Measurements from ENCODE around the gene COL15A1.
A peak's percentile ranks its signal among the peaks of the same experiment; 100 is the strongest.

Gene COL15A1

DNA sequence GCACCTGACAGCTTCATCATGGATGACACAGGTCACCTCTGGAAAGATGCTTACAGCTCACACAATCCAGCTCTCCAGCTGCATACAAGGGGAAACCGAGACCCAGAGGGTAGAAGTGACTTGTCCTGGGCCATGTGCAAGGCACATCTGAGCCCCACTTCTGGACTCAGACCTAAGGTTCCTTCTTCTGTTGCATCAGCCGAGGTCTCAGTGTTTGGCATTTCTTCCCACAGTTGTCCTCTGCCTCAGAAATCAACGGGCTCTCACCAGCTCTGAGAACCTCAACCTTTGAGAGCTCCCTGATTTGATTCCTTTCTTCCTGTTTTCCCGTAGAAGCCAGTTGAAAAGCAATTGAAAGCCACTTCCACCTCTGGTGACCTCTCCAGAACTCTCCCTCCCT lies 38.7 kb upstream of the COL15A1 start:
- Histone ChIP-seq H3K27me3 (replicated peaks) (no peaks in the 10 kb centered on the region), H3K27ac (no peak overlapping the region), H3K36me3 (replicated peaks) (no peaks in the 10 kb centered on the region), H3K4me3 (ENCODE audit: low read depth, low read length) (no peak overlapping the region)
- no peak for DNase-seq
- in situ Hi-C loops (cut with HindIII; ENCODE audit: low pct_ligation_motif_present, low sequenced_read_pairs) = no loop called here
- TF ChIP-seq, protein P1, sequence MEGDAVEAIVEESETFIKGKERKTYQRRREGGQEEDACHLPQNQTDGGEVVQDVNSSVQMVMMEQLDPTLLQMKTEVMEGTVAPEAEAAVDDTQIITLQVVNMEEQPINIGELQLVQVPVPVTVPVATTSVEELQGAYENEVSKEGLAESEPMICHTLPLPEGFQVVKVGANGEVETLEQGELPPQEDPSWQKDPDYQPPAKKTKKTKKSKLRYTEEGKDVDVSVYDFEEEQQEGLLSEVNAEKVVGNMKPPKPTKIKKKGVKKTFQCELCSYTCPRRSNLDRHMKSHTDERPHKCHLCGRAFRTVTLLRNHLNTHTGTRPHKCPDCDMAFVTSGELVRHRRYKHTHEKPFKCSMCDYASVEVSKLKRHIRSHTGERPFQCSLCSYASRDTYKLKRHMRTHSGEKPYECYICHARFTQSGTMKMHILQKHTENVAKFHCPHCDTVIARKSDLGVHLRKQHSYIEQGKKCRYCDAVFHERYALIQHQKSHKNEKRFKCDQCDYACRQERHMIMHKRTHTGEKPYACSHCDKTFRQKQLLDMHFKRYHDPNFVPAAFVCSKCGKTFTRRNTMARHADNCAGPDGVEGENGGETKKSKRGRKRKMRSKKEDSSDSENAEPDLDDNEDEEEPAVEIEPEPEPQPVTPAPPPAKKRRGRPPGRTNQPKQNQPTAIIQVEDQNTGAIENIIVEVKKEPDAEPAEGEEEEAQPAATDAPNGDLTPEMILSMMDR (IDR thresholded peaks at IDR 0.05; ENCODE audit: low read depth, low read length, missing control alignments) = no peak

DNA sequence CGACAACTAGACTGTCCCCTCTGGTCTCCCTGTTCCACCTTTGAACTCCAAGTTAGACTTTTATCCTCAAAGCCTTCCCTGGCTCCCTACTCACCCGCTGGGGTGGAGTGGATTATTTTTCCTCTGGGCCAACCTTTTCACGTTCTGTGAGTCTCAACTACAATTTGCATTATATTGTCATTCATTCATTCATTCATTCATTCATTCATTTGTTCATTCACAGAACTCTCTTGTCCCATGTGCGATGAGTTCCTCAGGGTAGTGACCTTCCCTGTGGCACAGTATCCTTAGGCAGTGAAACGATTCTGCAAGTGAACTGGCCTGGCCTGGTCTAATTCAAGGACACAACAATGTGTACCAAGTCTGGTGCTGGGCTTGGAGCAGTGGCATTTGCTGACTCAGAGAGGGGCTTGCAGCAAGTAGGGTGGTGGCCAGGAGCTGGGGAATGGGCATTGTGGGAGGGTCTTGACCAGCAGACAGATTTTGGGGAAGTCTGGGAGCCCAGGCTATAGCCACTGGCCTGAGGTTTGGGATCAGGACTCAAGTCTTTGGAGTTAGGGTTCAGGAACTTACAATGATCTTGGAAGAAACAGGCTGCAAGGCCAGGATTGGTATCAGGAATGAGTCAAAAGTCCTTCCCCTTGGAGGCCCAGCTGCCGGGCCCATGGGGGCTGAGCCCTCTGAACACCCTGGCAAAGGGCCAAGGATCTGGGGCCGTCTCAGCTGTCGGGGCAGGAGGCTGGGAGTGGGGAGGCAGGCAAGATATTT lies 37.2 kb upstream of the COL15A1 start:
- TF ChIP-seq, protein P1 (IDR thresholded peaks at IDR 0.05; ENCODE audit: low read depth, low read length, missing control alignments) = no peak
- in situ Hi-C loops (cut with HindIII; ENCODE audit: low pct_ligation_motif_present, low sequenced_read_pairs) = no loop called here
- Histone ChIP-seq H3K27ac (peak overlapping the region; percentile 25), H3K27me3 (replicated peaks) (no peaks in the 10 kb centered on the region), H3K4me3 (ENCODE audit: low read depth, low read length) (no peak overlapping the region), H3K36me3 (replicated peaks) (no peaks in the 10 kb centered on the region)
- DNase-seq = peak; percentile 35

DNA sequence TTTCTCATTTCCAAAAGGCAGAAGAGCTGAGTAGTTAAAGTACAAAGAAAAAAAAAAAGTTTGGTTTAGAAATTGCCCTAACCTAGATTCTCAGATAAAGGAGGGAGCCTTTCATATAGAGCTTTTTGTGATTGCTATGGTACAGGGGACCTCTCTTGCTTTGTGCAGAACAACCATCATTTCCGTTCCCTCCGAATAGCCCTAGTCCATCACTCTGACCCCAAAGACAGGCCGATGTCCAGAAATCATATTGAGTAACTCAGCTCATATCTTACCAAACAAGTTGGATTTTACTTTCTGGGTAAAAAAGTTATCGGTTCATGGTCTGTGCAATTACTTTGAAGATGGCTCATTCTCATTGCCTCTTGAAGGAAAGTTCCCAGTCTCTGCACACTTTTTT lies 36.7 kb upstream of the COL15A1 start:
- Histone ChIP-seq H3K4me3 (ENCODE audit: low read depth, low read length) (no peak overlapping the region), H3K36me3 (replicated peaks) (no peaks in the 10 kb centered on the region), H3K27ac (peak overlapping the region; percentile 25), H3K27me3 (replicated peaks) (no peaks in the 10 kb centered on the region)
- in situ Hi-C loops (cut with HindIII; ENCODE audit: low pct_ligation_motif_present, low sequenced_read_pairs) = no loop called here
- TF ChIP-seq, protein P1 (IDR thresholded peaks at IDR 0.05; ENCODE audit: low read depth, low read length, missing control alignments) = no peak
- DNase-seq = no peak

DNA sequence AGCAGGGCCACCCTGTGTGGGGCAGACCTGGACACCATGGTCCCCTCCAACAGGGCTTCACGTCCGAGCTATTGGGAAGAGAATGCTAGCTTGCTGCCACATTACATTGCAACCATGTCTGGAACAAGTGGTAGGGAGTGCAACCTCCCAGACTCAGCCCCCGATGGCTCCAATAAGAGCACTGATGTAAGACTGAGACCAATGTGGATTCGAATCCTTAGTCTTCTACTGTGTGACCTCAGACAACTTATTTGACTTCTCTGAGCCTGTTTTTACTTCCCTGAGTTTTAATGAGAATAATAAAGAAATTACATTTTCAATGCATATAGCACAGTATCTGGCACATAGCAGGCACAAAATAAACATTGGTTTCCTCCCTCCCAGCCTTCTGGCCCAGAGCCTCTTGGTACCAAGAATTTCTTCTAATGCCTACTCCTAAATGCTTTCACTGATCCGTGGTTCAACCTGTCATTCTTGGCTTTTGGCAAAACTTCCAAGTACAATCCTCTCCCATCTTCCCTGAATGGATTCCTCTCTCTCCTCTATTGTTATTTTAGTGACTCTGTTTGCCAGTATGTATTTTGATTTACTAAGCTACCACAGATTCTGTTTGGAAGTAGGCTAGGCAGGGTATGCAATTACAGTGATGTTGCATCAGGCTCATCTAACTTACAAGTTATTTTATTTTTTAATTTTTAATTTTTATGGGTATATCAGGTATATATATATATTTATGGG lies 34.6 kb upstream of the COL15A1 start:
- peak overlapping the region; percentile 75 for H3K27ac ChIP-seq
- H3K27me3 ChIP-seq (replicated peaks) = no peaks in the 10 kb centered on the region
- DNase-seq = peak; percentile 60
- in situ Hi-C loops (cut with HindIII; ENCODE audit: low pct_ligation_motif_present, low sequenced_read_pairs) = no loop called here
- H3K4me3 ChIP-seq (ENCODE audit: low read depth, low read length) = no peak overlapping the region
- H3K36me3 ChIP-seq (replicated peaks) = no peaks in the 10 kb centered on the region
- TF ChIP-seq, protein P1 (IDR thresholded peaks at IDR 0.05; ENCODE audit: low read depth, low read length, missing control alignments) = no peak

DNA sequence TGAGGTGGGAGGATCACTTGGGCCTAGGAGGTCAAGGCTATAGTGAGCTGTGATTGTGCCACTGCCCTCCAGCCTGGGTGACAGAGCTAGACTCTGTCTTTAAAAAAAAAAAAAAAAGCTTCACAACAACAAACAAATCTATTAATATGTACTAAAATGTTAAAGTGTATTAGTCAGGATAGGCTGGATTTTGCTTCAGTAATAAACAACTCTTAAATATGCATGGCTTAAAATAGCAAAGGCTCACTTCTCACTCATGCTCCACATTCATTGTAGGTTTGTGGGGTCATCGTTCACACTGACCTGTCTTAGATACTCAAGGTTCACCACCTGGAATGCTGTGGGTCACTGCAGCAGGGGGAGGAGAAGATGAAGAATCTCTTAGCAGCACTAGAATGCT lies 33.8 kb upstream of the COL15A1 start:
- Histone ChIP-seq H3K27me3 (replicated peaks) (no peaks in the 10 kb centered on the region), H3K36me3 (replicated peaks) (no peaks in the 10 kb centered on the region), H3K4me3 (ENCODE audit: low read depth, low read length) (no peak overlapping the region), H3K27ac (peak overlapping the region; percentile 75)
- no peak for DNase-seq
- TF ChIP-seq, protein P1 (IDR thresholded peaks at IDR 0.05; ENCODE audit: low read depth, low read length, missing control alignments) = no peak
- in situ Hi-C loops (cut with HindIII; ENCODE audit: low pct_ligation_motif_present, low sequenced_read_pairs) = no loop called here
